T-helper 2 cell (primary cell): ENCODE results near the gene ZDHHC14.
"Not testable (repeated sequence)": the region's sequence is repeated elsewhere in the genome, so short reads cannot be mapped to it uniquely, and the experiment has no call there.

Experiments used
- DNase-seq, 5 experiments: peaks; one replicate each; pipeline versions ENCODE4 v3.0.0 to v3.0.0-alpha.2; 2012 to 2022

ZDHHC14 gene

GRCh38 chr6:157699777-157700636, 319.0 kb downstream of the ZDHHC14 start:
- no peak for DNase-seq

GRCh38 chr6:157706351-157706750, 325.4 kb downstream of the ZDHHC14 start:
- not testable (repeated sequence) for DNase-seq

GRCh38 chr6:157706883-157707282, 325.9 kb downstream of the ZDHHC14 start:
- no peak for DNase-seq

GRCh38 chr6:157707576-157707975, 326.6 kb downstream of the ZDHHC14 start:
- no peak for DNase-seq

GRCh38 chr6:157708239-157708638, 327.2 kb downstream of the ZDHHC14 start:
- no peak for DNase-seq

- DNase-seq: no peak
These were observed 327.9 kb downstream of the ZDHHC14 start for GRCh38 chr6:157708933-157709332.

GRCh38 chr6:157709555-157709954, 328.6 kb downstream of the ZDHHC14 start:
- DNase-seq: no peak

GRCh38 chr6:157710604-157711003, 329.6 kb downstream of the ZDHHC14 start:
- no peak for DNase-seq

- no peak for DNase-seq
These were observed 330.1 kb downstream of the ZDHHC14 start for GRCh38 chr6:157711060-157711459.

GRCh38 chr6:157712585-157713295, 331.8 kb downstream of the ZDHHC14 start:
- DNase-seq: no peak

- no peak for DNase-seq
These were observed 332.6 kb downstream of the ZDHHC14 start for GRCh38 chr6:157713451-157714152.

- DNase-seq: no peak
These were observed 333.1 kb downstream of the ZDHHC14 start for GRCh38 chr6:157714153-157714490.

GRCh38 chr6:157715728-157716164, 334.8 kb downstream of the ZDHHC14 start:
- DNase-seq: no peak

GRCh38 chr6:157716251-157716995, 335.4 kb downstream of the ZDHHC14 start:
- DNase-seq: no peak

- no peak for DNase-seq
These were observed 336.4 kb downstream of the ZDHHC14 start for GRCh38 chr6:157717340-157717748.

GRCh38 chr6:157718503-157719187, 337.7 kb downstream of the ZDHHC14 start:
- no peak for DNase-seq

GRCh38 chr6:157720964-157721363, 340.0 kb downstream of the ZDHHC14 start:
- not testable (repeated sequence) for DNase-seq

GRCh38 chr6:157721426-157721825, 340.4 kb downstream of the ZDHHC14 start:
- DNase-seq: no peak

GRCh38 chr6:157721830-157722229, 340.8 kb downstream of the ZDHHC14 start:
- no peak for DNase-seq

GRCh38 chr6:157723376-157723775, 342.4 kb downstream of the ZDHHC14 start:
- DNase-seq: no peak

- DNase-seq: no peak
These were observed 343.3 kb downstream of the ZDHHC14 start for GRCh38 chr6:157724138-157724820.
